Measurements from ENCODE around the gene MAGI2.

DNA sequence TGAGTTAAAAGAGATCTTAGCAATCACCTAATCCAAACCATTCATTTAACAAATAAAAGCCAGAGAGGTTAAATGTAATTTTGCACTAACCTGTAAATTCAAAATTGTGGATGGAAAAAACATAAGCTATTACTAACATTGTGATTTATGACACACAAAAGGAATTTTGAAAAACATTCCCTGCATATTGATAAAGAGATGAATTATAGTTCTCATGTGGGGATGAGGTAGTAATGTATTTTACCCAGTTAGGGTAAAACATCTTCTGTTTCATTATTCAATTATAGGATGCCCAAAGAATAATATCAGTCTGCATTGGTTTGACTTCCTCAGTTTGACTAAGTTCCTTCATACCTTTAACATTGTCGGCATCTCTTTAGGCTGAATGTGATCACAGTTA lies 1093.6 kb downstream of the MAGI2 start:
- TF ChIP-seq, protein P1, sequence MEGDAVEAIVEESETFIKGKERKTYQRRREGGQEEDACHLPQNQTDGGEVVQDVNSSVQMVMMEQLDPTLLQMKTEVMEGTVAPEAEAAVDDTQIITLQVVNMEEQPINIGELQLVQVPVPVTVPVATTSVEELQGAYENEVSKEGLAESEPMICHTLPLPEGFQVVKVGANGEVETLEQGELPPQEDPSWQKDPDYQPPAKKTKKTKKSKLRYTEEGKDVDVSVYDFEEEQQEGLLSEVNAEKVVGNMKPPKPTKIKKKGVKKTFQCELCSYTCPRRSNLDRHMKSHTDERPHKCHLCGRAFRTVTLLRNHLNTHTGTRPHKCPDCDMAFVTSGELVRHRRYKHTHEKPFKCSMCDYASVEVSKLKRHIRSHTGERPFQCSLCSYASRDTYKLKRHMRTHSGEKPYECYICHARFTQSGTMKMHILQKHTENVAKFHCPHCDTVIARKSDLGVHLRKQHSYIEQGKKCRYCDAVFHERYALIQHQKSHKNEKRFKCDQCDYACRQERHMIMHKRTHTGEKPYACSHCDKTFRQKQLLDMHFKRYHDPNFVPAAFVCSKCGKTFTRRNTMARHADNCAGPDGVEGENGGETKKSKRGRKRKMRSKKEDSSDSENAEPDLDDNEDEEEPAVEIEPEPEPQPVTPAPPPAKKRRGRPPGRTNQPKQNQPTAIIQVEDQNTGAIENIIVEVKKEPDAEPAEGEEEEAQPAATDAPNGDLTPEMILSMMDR (IDR thresholded peaks at IDR 0.05; ENCODE audit: insufficient read depth, low read depth, low read length): no peak
- no peak for TF ChIP-seq EZH2 (IDR thresholded peaks at IDR 0.05; ENCODE audit: insufficient read depth, low read length)

All from astrocyte (in vitro differentiated cells and primary cell).